Neural progenitor cell (in vitro differentiated cells): ENCODE measurements around the gene C2orf49.

Source experiments
- EZH2 ChIP-seq: fragments of 200-600 bp; sonication (generic); IDR thresholded peaks from 2 replicates; pipeline ENCODE4 v1.6.1; 2017; ENCODE audit warnings: antibody characterized with exemption, mild to moderate bottlenecking, moderate library complexity
- TF ChIP-seq, protein P1 (sequence below): fragments of 200-600 bp; sonication (generic); IDR thresholded peaks from 2 replicates; pipeline ENCODE4 v1.5.1; 2017; ENCODE audit warnings: antibody characterized with exemption, mild to moderate bottlenecking

DNA sequence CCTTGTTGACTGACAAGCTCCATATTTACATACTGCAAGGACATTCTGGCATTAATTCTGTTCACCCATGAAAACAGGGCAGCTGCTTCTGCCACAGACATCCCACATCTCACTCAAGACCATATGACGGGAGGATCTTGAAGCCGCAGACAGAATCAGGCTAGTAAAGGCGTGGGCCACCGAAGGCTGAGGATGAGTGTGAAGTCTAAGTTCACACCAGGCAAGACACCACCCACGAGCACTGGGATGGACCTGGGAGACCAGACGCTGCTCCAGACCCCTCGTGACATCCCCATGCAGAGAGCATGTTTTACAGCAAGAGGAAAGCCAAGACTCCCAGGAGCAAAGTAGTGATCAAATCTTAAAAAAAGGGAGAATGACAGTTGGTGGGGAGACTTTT is 58.4 kb downstream of the C2orf49 start:
- TF ChIP-seq, protein P1, sequence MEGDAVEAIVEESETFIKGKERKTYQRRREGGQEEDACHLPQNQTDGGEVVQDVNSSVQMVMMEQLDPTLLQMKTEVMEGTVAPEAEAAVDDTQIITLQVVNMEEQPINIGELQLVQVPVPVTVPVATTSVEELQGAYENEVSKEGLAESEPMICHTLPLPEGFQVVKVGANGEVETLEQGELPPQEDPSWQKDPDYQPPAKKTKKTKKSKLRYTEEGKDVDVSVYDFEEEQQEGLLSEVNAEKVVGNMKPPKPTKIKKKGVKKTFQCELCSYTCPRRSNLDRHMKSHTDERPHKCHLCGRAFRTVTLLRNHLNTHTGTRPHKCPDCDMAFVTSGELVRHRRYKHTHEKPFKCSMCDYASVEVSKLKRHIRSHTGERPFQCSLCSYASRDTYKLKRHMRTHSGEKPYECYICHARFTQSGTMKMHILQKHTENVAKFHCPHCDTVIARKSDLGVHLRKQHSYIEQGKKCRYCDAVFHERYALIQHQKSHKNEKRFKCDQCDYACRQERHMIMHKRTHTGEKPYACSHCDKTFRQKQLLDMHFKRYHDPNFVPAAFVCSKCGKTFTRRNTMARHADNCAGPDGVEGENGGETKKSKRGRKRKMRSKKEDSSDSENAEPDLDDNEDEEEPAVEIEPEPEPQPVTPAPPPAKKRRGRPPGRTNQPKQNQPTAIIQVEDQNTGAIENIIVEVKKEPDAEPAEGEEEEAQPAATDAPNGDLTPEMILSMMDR = no peak
- no peak for TF ChIP-seq EZH2
